Gastrocnemius medialis (tissue), 4 donors: ENCODE measurements around the gene NME4.

Experiments used
- POLR2A ChIP-seq, 2 donors: fragments of 450-650 bp; IDR thresholded peaks; one replicate each; pipeline ENCODE4 v1.6.1; 2017; ENCODE audit warnings: antibody characterized with exemption in 2 of 2, mild to moderate bottlenecking in 2 of 2, moderate library complexity in 2 of 2
- TF ChIP-seq, protein P1 (sequence below), 5 experiments: fragments of 450-650 bp in 3 of 5; fragments of 200-600 bp in 2 of 5; sonication (generic) in 2 of 5; IDR thresholded peaks in 4 of 5; conservative IDR thresholded peaks in 1 of 5; 1 replicate in 4 of 5; 2 replicates in 1 of 5; pipeline ENCODE4 v1.5.1; 2016 to 2019; ENCODE audit warnings: antibody characterized with exemption in 5 of 5, mild to moderate bottlenecking in 3 of 5, moderate library complexity in 3 of 5

DNA sequence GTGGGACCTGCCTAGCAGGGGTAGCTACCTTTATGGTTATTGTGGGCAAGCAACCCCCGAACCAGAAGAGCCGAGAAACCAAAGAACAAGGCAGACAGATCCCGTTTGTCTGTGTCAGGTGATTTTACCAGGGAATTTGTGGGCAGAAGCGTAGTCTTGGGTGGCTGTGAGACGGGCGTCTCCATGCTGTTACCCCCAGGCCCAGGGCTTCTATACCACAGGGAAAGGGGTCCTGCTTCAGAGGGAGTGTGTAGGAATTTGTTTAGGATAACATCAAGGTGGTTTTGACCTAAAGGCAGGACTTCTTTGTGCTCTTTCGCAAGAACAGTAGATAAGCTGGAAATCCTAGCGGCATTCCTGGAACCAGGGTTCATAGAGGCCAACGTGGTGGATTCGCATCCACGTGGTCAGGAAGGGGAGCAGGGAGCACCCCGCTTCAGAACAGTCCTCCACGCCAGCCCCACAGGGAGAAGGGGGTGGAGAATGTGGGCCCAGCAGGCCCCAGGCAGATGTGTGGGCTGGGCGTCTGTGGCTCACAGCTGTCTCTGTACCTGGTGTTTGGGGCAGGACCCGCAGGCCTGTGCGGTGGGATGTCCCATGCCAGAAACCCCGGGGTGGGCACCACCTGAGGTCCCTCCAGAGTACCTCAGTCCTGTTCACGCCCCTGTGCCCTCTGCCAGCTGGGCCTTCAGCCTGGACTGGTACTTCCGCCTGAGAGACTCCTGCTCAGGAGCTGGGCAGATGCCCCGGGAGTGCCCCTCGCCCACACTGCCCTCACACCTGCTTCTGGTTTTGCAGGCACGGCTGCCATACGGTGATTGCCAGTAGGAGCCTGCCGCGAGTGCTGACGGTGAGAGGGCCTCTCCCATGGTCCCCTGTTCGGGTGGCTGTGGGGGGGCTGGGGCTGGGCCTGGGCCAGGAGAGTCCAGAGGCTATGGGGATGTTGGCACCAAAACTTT, 8.8 kb downstream of the NME4 start:
- TF ChIP-seq, protein P1, sequence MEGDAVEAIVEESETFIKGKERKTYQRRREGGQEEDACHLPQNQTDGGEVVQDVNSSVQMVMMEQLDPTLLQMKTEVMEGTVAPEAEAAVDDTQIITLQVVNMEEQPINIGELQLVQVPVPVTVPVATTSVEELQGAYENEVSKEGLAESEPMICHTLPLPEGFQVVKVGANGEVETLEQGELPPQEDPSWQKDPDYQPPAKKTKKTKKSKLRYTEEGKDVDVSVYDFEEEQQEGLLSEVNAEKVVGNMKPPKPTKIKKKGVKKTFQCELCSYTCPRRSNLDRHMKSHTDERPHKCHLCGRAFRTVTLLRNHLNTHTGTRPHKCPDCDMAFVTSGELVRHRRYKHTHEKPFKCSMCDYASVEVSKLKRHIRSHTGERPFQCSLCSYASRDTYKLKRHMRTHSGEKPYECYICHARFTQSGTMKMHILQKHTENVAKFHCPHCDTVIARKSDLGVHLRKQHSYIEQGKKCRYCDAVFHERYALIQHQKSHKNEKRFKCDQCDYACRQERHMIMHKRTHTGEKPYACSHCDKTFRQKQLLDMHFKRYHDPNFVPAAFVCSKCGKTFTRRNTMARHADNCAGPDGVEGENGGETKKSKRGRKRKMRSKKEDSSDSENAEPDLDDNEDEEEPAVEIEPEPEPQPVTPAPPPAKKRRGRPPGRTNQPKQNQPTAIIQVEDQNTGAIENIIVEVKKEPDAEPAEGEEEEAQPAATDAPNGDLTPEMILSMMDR (IDR thresholded peaks at IDR 0.05 in 4 of 5, conservative IDR thresholded peaks at IDR 0.05 in 1 of 5): no peak
- TF ChIP-seq POLR2A (IDR thresholded peaks at IDR 0.05): no peak
